Measurements from ENCODE around the gene AHRR.

DNA sequence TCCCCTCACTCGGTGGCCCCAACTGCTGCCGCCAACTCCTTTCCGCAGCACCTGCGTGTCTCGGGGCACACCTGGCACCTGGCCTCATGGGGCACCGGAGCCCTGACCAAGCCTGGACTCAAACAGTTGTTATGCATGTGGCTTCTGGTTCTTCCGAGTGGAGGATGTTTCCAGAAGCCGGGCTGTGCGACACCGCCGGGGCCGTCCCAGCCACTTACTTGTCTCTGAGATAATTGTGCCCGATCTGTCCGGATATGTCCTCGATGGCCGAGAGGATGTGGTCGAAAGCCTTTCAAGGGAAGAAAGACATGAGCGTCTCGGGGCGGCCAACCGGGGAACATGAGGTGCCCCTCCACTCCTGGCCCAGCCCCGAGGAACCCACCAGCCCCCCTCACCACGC lies 159.8 kb downstream of the AHRR start:
- TF ChIP-seq, protein P1, sequence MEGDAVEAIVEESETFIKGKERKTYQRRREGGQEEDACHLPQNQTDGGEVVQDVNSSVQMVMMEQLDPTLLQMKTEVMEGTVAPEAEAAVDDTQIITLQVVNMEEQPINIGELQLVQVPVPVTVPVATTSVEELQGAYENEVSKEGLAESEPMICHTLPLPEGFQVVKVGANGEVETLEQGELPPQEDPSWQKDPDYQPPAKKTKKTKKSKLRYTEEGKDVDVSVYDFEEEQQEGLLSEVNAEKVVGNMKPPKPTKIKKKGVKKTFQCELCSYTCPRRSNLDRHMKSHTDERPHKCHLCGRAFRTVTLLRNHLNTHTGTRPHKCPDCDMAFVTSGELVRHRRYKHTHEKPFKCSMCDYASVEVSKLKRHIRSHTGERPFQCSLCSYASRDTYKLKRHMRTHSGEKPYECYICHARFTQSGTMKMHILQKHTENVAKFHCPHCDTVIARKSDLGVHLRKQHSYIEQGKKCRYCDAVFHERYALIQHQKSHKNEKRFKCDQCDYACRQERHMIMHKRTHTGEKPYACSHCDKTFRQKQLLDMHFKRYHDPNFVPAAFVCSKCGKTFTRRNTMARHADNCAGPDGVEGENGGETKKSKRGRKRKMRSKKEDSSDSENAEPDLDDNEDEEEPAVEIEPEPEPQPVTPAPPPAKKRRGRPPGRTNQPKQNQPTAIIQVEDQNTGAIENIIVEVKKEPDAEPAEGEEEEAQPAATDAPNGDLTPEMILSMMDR (IDR thresholded peaks at IDR 0.05): no peak
- TF ChIP-seq POLR2AphosphoS5 (IDR thresholded peaks at IDR 0.05): no peak

All from stomach (tissue), 4 donors.